ENCODE data around the gene NRG3. TPM values are rescaled to one million over a fixed set of nuclear protein-coding genes. Genes with fewer than 3 reads are reported as not detected.
"Not testable (repeated sequence)": the region's sequence is repeated elsewhere in the genome, so short reads cannot be mapped to it uniquely, and the experiment has no call there.

Gene NRG3
- total and polyA plus RNA-seq, 3 experiments from 2014 or later: not detected

DNA sequence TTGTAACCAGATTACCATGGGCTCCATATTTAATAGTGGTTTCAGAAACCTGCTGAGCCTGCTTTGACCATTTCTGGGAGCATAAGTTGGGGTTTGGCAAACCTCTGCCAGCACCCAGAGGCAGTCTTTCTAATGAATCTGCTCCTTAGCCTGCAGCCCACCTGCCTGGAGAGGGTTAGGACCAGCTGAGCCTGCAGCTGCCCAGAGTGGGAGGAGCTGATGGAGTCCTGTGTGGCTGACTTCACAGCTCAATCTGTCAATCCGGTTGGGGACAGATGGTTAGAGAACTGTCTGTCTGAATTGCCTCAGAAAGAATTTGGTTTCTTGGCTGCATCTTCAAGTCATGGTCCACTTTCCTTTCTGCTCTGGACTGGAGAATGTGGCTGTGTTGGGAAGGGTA, 444.6 kb downstream of the NRG3 start:
- H3K27ac Mint-ChIP-seq: no peak overlapping the region
- peaks cover 0 to 11% (median 5%) of the 10 kb centered on the region in 5 donors for H3K9me3 Mint-ChIP-seq
- no peaks in the 10 kb centered on the region for H3K4me1 Mint-ChIP-seq
- POLR2A ChIA-PET: no interaction called here
- Histone ChIP-seq H3K27ac (ENCODE audit: low read depth, low read length) (no peak overlapping the region), H3K36me3 (ENCODE audit: insufficient read depth, low read length) (no peaks in the 10 kb centered on the region), H3K4me3 (ENCODE audit: low read length) (no peak overlapping the region), H3K27me3 (ENCODE audit: insufficient read depth, low read length, poor library complexity, severe bottlenecking) (no peaks in the 10 kb centered on the region), H3K9me3 (ENCODE audit: low read length) (no peaks in the 10 kb centered on the region), H3K4me1 (ENCODE audit: insufficient read depth, low read length) (no peaks in the 10 kb centered on the region)
- no peaks in the 10 kb centered on the region for H3K36me3 Mint-ChIP-seq
- no peak for DNase-seq
- H3K4me3 Mint-ChIP-seq: no peak overlapping the region
- CTCF ChIA-PET: no interaction called here
- H3K27me3 Mint-ChIP-seq: no peaks in the 10 kb centered on the region

DNA sequence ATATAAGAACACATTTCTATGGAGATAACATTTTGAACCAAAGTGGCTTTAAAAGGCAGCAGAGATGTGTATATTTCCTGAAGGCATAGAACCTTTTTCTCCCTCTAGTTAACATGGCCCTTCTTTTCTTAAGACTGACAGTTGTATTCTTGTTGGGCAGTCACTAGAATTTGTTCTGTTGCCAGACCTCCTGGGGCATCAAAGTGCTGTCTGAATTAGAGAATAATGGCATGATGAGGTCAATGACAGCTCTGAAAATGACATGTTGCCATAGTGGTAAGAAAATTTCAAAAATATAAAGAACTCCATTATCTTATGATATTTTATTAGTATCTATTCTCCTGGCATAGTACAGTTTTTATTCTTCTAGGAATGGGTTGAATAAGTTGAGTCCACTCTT, 446.7 kb downstream of the NRG3 start:
- Histone ChIP-seq H3K36me3 (ENCODE audit: insufficient read depth, low read length) (no peaks in the 10 kb centered on the region), H3K4me1 (ENCODE audit: insufficient read depth, low read length) (no peaks in the 10 kb centered on the region), H3K27ac (ENCODE audit: low read depth, low read length) (no peak overlapping the region), H3K4me3 (ENCODE audit: low read length) (no peak overlapping the region), H3K9me3 (ENCODE audit: low read length) (no peaks in the 10 kb centered on the region), H3K27me3 (ENCODE audit: insufficient read depth, low read length, poor library complexity, severe bottlenecking) (no peaks in the 10 kb centered on the region)
- no peak overlapping the region for H3K4me3 Mint-ChIP-seq
- H3K9me3 Mint-ChIP-seq: peaks cover 0 to 24% (median 6%) of the 10 kb centered on the region in 5 donors
- no peak for DNase-seq
- no peaks in the 10 kb centered on the region for H3K27me3 Mint-ChIP-seq
- ChIA-PET CTCF (no interaction called here), POLR2A (no interaction called here)
- H3K36me3 Mint-ChIP-seq: no peaks in the 10 kb centered on the region
- no peaks in the 10 kb centered on the region for H3K4me1 Mint-ChIP-seq
- no peak overlapping the region for H3K27ac Mint-ChIP-seq

DNA sequence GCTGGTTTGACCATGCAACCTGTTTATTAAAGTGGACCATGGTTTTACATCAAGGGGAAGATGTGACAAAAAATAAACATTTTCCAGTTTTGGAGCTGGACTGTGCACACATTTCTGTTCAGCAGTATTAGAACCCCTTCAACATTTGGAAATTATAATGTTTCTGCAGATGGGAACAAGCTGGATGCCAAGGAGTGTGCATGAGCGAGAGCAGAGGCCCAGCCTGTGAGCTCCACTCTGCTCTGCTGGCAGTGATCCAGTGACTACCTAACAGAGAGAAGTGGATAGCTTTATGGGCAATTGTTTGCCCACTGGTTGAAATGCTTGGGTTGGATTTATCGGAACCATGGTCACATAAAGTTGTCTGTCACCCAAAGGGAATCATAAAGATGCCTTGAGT, 456.7 kb downstream of the NRG3 start:
- H3K36me3 ChIP-seq (ENCODE audit: insufficient read depth, low read length): no peaks in the 10 kb centered on the region
- H3K9me3 ChIP-seq (ENCODE audit: low read length): no peaks in the 10 kb centered on the region
- Mint-ChIP-seq H3K27me3 (no peaks in the 10 kb centered on the region), H3K36me3 (no peaks in the 10 kb centered on the region), H3K4me1 (no peaks in the 10 kb centered on the region), H3K4me3 (no peak overlapping the region), H3K9me3 (peaks cover 0 to 16% (median 8%) of the 10 kb centered on the region in 5 donors), H3K27ac (no peak overlapping the region)
- H3K4me3 ChIP-seq (ENCODE audit: low read length): no peak overlapping the region
- no peak for DNase-seq
- H3K27ac ChIP-seq (ENCODE audit: low read depth, low read length): no peak overlapping the region
- no peaks in the 10 kb centered on the region for H3K27me3 ChIP-seq (ENCODE audit: insufficient read depth, low read length, poor library complexity, severe bottlenecking)
- ChIA-PET POLR2A (no interaction called here), CTCF (no interaction called here)
- no peaks in the 10 kb centered on the region for H3K4me1 ChIP-seq (ENCODE audit: insufficient read depth, low read length)

DNA sequence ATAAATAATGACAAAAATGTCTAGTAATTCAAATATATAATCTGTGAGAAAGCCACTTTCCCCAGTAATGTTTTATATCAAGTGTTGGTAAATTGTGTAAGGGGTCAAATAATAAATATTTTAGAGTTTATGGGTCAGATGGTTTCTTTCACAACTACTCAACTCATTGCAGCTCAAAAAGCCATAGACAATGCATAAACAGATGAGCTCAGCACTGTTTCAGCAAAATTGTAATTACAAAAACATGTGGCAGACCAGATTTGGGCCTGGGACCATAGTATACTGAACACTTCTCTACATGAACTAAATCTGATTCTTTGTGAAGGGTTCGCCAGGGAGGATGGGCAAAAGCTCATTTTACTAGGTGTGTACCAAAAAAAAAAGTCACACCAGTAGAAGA, 460.8 kb downstream of the NRG3 start:
- CTCF ChIA-PET: no interaction called here
- Mint-ChIP-seq H3K9me3 (peaks cover 0 to 14% (median 7%) of the 10 kb centered on the region in 5 donors), H3K27ac (no peak overlapping the region), H3K36me3 (no peaks in the 10 kb centered on the region), H3K4me3 (no peak overlapping the region), H3K27me3 (no peaks in the 10 kb centered on the region), H3K4me1 (no peaks in the 10 kb centered on the region)
- H3K27ac ChIP-seq (ENCODE audit: low read depth, low read length): no peak overlapping the region
- DNase-seq: no peak
- no peaks in the 10 kb centered on the region for H3K36me3 ChIP-seq (ENCODE audit: insufficient read depth, low read length)
- no peaks in the 10 kb centered on the region for H3K27me3 ChIP-seq (ENCODE audit: insufficient read depth, low read length, poor library complexity, severe bottlenecking)
- no peaks in the 10 kb centered on the region for H3K9me3 ChIP-seq (ENCODE audit: low read length)
- no peak overlapping the region for H3K4me3 ChIP-seq (ENCODE audit: low read length)
- no peaks in the 10 kb centered on the region for H3K4me1 ChIP-seq (ENCODE audit: insufficient read depth, low read length)
- POLR2A ChIA-PET: no interaction called here

DNA sequence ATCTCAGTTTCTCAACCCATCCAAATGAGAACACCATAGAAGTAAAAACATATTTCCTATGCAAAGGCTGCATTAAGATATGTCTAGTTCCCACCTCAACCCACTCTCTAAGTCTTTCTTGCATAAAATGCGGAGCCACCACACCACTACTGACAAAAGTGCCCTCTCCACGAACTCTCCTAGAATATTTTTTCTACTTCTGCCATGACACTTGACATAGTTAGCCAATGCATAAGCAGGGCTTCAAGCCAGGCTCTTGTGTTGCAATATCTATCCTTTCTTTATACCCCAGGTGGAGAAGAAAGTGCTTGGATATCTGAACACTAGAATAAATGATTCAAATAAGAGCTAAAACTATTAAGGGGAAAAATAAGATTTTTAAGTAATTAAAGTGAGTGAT, 465.2 kb downstream of the NRG3 start:
- Histone ChIP-seq H3K4me3 (ENCODE audit: low read length) (no peak overlapping the region), H3K4me1 (ENCODE audit: insufficient read depth, low read length) (no peaks in the 10 kb centered on the region), H3K27me3 (ENCODE audit: insufficient read depth, low read length, poor library complexity, severe bottlenecking) (no peaks in the 10 kb centered on the region), H3K36me3 (ENCODE audit: insufficient read depth, low read length) (no peaks in the 10 kb centered on the region), H3K9me3 (ENCODE audit: low read length) (no peaks in the 10 kb centered on the region), H3K27ac (ENCODE audit: low read depth, low read length) (no peak overlapping the region)
- no peak for DNase-seq
- ChIA-PET CTCF (no interaction called here), POLR2A (no interaction called here)
- Mint-ChIP-seq H3K27me3 (no peaks in the 10 kb centered on the region), H3K9me3 (peaks cover 0 to 13% (median 7%) of the 10 kb centered on the region in 5 donors), H3K4me1 (no peaks in the 10 kb centered on the region), H3K27ac (no peak overlapping the region), H3K4me3 (no peak overlapping the region), H3K36me3 (no peaks in the 10 kb centered on the region)

DNA sequence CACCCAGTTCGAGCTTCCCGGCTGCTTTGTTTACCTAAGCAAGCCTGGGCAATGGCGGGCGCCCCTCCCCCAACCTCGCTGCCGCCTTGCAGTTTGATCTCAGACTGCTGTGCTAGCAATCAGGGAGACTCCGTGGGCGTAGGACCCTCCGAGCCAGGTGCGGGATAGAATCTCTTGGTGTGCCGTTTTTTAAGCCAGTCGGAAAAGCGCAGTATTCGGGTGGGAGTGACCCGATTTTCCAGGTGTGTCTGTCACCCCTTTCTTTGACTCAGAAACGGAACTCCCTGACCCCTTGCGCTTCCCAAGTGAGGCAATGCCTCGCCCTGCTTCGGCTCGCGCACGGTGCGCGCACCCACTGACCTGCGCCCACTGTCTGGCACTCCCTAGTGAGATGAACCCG, 474.6 kb downstream of the NRG3 start:
- H3K27ac Mint-ChIP-seq: not testable (repeated sequence)

DNA sequence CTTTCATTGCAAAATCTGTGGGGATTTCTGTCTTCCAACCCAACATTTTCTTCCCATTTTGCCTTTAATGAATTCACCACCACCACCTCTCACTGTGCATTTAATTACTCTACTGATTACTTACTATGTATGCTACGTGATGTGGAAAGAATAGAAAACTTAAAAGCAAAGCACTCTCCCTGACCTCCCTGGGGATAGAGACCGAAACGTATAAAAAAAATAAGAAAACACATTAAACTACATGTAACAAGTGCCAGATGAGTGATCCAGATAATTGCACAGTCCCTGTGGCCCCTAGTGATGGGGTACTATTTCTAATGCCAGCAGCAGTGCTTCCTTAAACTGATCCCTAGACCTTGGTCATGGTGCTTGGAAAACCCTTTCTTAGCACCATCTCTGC, 478.4 kb downstream of the NRG3 start:
- Mint-ChIP-seq H3K9me3 (peaks cover 6 to 14% (median 9%) of the 10 kb centered on the region in 5 donors), H3K27me3 (no peaks in the 10 kb centered on the region), H3K36me3 (no peaks in the 10 kb centered on the region), H3K4me3 (no peak overlapping the region), H3K4me1 (no peaks in the 10 kb centered on the region), H3K27ac (no peak overlapping the region)
- Histone ChIP-seq H3K9me3 (ENCODE audit: low read length) (no peaks in the 10 kb centered on the region), H3K27me3 (ENCODE audit: insufficient read depth, low read length, poor library complexity, severe bottlenecking) (no peaks in the 10 kb centered on the region), H3K27ac (ENCODE audit: low read depth, low read length) (no peak overlapping the region), H3K4me1 (ENCODE audit: insufficient read depth, low read length) (no peaks in the 10 kb centered on the region), H3K4me3 (ENCODE audit: low read length) (no peak overlapping the region), H3K36me3 (ENCODE audit: insufficient read depth, low read length) (no peaks in the 10 kb centered on the region)
- ChIA-PET CTCF (no interaction called here), POLR2A (no interaction called here)
- no peak for DNase-seq

More for the DNA sequence above, 474.6 kb downstream of the NRG3 start:
- H3K27me3 ChIP-seq (ENCODE audit: insufficient read depth, low read length, poor library complexity, severe bottlenecking); H3K36me3 ChIP-seq (ENCODE audit: insufficient read depth, low read length); H3K27me3 Mint-ChIP-seq; H3K9me3 ChIP-seq (ENCODE audit: low read length); DNase-seq; H3K4me1 ChIP-seq (ENCODE audit: insufficient read depth, low read length); H3K4me3 Mint-ChIP-seq; POLR2A ChIA-PET; H3K4me1 Mint-ChIP-seq; H3K27ac ChIP-seq (ENCODE audit: low read depth, low read length); CTCF ChIA-PET; H3K36me3 Mint-ChIP-seq; H3K4me3 ChIP-seq (ENCODE audit: low read length): not testable (repeated sequence)
- H3K9me3 Mint-ChIP-seq: peaks cover 3 to 12% (median 8%) of the 10 kb centered on the region in 5 donors

DNA sequence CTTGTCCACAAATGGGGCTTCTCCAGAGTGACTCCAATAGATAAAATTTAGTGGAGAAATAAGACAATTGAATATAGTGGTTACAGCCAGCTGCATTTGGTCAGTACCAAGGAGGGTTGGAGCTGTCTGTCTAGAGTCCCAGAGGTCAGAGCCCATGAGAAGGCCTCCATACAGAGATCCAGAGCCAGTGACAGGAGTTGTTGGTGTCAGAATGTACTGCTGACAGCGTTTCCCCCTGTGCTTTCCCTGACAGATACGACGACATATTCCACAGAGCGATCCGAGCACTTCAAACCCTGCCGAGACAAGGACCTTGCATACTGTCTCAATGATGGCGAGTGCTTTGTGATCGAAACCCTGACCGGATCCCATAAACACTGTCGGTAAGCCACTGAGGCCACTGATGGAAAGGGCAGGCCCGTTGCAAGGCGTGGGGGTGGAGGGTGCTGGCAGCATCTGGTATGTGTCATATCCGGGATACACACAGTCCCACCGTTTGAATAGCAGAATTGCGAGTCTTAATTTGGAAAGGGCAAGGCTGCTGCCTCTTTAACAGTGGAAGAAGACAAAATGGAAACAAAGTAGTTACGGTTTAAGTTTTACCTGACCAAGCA, 483.6 kb downstream of the NRG3 start:
- DNase-seq: no peak
- no peak overlapping the region for H3K4me3 ChIP-seq (ENCODE audit: low read length)
- no peak overlapping the region for H3K27ac ChIP-seq (ENCODE audit: low read depth, low read length)
- H3K27me3 ChIP-seq (ENCODE audit: insufficient read depth, low read length, poor library complexity, severe bottlenecking): no peaks in the 10 kb centered on the region
- Mint-ChIP-seq H3K27ac (no peak overlapping the region), H3K36me3 (no peaks in the 10 kb centered on the region), H3K4me1 (no peaks in the 10 kb centered on the region), H3K9me3 (peaks cover 0 to 9% (median 5%) of the 10 kb centered on the region in 5 donors), H3K4me3 (no peak overlapping the region), H3K27me3 (no peaks in the 10 kb centered on the region)
- H3K36me3 ChIP-seq (ENCODE audit: insufficient read depth, low read length): no peaks in the 10 kb centered on the region
- H3K9me3 ChIP-seq (ENCODE audit: low read length): no peaks in the 10 kb centered on the region
- CTCF ChIA-PET: no interaction called here
- H3K4me1 ChIP-seq (ENCODE audit: insufficient read depth, low read length): no peaks in the 10 kb centered on the region
- POLR2A ChIA-PET: no interaction called here

DNA sequence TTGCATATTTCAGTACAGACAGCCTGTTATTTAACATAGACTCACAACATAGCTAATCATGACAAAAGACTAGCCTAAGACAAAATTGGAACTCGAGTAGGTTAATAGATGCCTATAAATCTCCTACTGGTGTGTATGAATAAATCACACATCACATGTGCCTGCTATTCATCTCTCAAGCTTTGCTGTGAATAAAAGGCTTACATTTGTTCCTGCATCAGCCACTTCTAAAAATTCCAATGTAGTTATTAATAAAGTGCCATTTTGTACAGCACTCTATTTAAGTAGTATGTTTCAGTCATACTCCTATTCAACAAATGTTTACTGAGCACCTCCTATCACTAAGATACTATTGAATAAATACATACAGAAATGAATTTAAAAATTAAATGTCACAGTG, 486.3 kb downstream of the NRG3 start:
- H3K9me3 Mint-ChIP-seq: peaks cover 0 to 20% (median 0%) of the 10 kb centered on the region in 5 donors
- H3K27me3 ChIP-seq (ENCODE audit: insufficient read depth, low read length, poor library complexity, severe bottlenecking): no peaks in the 10 kb centered on the region
- H3K27ac Mint-ChIP-seq: no peak overlapping the region
- H3K4me1 Mint-ChIP-seq: no peaks in the 10 kb centered on the region
- H3K27me3 Mint-ChIP-seq: no peaks in the 10 kb centered on the region
- no peaks in the 10 kb centered on the region for H3K9me3 ChIP-seq (ENCODE audit: low read length)
- no peaks in the 10 kb centered on the region for H3K36me3 Mint-ChIP-seq
- no peaks in the 10 kb centered on the region for H3K4me1 ChIP-seq (ENCODE audit: insufficient read depth, low read length)
- H3K36me3 ChIP-seq (ENCODE audit: insufficient read depth, low read length): no peaks in the 10 kb centered on the region
- ChIA-PET CTCF (no interaction called here), POLR2A (no interaction called here)
- no peak overlapping the region for H3K4me3 ChIP-seq (ENCODE audit: low read length)
- no peak overlapping the region for H3K27ac ChIP-seq (ENCODE audit: low read depth, low read length)
- H3K4me3 Mint-ChIP-seq: no peak overlapping the region
- DNase-seq: no peak

Data from CD8-positive, alpha-beta memory T cell (primary cell).